NCI-H446 (cell line): ENCODE results near the gene HDAC4.

Experiments used
- DNase-seq, 2 experiments: peaks; one replicate each; lab custom pipeline; 2025; lab: John Stamatoyannopoulos, UW

Gene HDAC4

GRCh38 chr2:239067196-239067865 is 333.5 kb downstream of the HDAC4 start:
- no peak for DNase-seq

GRCh38 chr2:239066597-239066996 is 334.2 kb downstream of the HDAC4 start:
- no peak for DNase-seq

GRCh38 chr2:239065962-239066361 is 334.9 kb downstream of the HDAC4 start:
- no peak for DNase-seq

- no peak for DNase-seq
Observed at GRCh38 chr2:239065537-239065936, 335.3 kb downstream of the HDAC4 start.

GRCh38 chr2:239064891-239065290 is 335.9 kb downstream of the HDAC4 start:
- no peak for DNase-seq

- no peak for DNase-seq
Observed at GRCh38 chr2:239064253-239064652, 336.6 kb downstream of the HDAC4 start.

- DNase-seq, result no peak
Observed at GRCh38 chr2:239062743-239063142, 338.1 kb downstream of the HDAC4 start.

- no peak for DNase-seq
Observed at GRCh38 chr2:239061824-239062570, 338.8 kb downstream of the HDAC4 start.

GRCh38 chr2:239061121-239061666 is 339.6 kb downstream of the HDAC4 start:
- DNase-seq, result no peak

- DNase-seq, result no peak
Observed at GRCh38 chr2:239060676-239061075, 340.1 kb downstream of the HDAC4 start.

- no peak for DNase-seq
Observed at GRCh38 chr2:239059854-239060253, 341.0 kb downstream of the HDAC4 start.

GRCh38 chr2:239058766-239059165 is 342.1 kb downstream of the HDAC4 start:
- no peak for DNase-seq

- DNase-seq, result no peak
Observed at GRCh38 chr2:239057533-239057932, 343.3 kb downstream of the HDAC4 start.

GRCh38 chr2:239056611-239057010 is 344.2 kb downstream of the HDAC4 start:
- DNase-seq, result no peak

GRCh38 chr2:239055756-239056493 is 344.9 kb downstream of the HDAC4 start:
- DNase-seq, result no peak

GRCh38 chr2:239054921-239055320 is 345.9 kb downstream of the HDAC4 start:
- DNase-seq, result no peak

- no peak for DNase-seq
Observed at GRCh38 chr2:239053801-239054503, 346.9 kb downstream of the HDAC4 start.

- no peak for DNase-seq
Observed at GRCh38 chr2:239052798-239053665, 347.8 kb downstream of the HDAC4 start.

- no peak for DNase-seq
Observed at GRCh38 chr2:239051891-239052445, 348.9 kb downstream of the HDAC4 start.

- no peak for DNase-seq
Observed at GRCh38 chr2:239050252-239050649, 350.6 kb downstream of the HDAC4 start.
